HuH-7.5 (cell line): ENCODE measurements around the gene NOS3.
"Not testable (repeated sequence)": the region's sequence is repeated elsewhere in the genome, so short reads cannot be mapped to it uniquely, and the experiment has no call there.

Source experiments
- DNase-seq: peaks from one replicate; pipeline ENCODE4 v3.0.0; 2011; ENCODE audit warnings: low spot score

NOS3 gene

GRCh38 chr7:151000897-151001495, 10.2 kb downstream of the NOS3 start:
- no peak for DNase-seq

- no peak for DNase-seq
These were observed 10.7 kb downstream of the NOS3 start for GRCh38 chr7:151001546-151001945.

DNA sequence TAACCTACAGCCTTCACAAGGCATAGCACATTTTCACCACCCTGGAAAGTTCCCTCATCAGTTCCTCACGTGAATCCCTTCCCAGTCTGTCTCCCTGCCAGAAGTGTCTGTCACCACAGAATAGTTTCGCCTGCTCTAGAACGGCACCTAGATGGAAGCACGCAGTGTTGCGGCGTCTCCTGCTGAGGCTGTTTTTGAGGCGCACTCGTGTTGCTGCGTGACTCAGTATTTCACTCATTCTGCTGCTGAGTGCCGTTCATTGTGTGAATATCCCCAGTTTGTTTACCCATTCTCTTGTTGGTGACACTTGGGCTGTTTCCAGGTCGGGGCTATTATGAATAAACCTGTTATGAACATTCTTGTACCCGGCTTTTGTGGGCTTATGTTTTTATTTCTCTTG, 12.8 kb downstream of the NOS3 start:
- DNase-seq: no peak

DNA sequence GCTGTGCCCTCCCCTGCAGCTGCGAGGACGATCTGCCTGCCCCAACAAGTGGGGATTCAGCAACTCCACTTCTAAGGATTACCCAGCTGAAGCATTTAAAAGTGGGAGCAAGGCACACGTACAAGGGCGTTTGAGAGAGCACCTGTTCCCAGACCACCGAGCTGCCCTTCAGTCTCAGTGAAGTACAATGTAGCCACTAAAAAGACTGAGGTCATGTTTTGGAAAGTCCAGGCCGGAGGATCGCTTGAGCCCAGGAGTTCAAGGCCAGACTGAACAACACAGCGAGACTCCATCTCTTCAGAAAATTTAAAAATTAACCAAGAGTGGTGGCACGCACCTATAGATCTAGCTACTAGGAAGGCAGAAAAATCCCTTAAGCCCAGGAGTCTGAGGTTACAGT, 14.7 kb downstream of the NOS3 start:
- DNase-seq: no peak

DNA sequence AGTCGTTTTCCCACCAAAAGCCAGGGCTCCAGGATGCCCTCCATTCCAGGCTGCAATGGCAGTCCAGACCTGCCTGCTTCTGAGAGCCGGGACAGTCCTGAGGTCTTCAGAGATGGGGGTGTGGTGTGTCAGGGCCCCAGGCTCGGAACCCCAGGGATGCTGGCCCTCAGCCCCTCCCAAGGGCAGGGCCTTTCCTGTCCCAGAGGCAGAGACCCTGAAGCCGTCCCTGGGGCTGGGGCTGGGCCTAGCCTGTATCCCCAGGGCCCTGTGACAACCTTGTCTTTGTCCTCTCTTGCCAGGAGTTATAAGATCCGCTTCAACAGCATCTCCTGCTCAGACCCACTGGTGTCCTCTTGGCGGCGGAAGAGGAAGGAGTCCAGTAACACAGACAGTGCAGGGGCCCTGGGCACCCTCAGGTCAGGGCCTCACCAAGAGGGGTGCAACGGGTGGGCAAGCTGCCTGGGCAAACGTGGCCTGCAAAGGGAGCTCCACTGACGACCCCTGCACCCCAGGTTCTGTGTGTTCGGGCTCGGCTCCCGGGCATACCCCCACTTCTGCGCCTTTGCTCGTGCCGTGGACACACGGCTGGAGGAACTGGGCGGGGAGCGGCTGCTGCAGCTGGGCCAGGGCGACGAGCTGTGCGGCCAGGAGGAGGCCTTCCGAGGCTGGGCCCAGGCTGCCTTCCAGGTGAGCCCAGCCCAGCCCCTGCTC, 15.9 kb downstream of the NOS3 start:
- no peak for DNase-seq

- no peak for DNase-seq
These were observed 16.7 kb downstream of the NOS3 start for GRCh38 chr7:151007469-151007898.

DNA sequence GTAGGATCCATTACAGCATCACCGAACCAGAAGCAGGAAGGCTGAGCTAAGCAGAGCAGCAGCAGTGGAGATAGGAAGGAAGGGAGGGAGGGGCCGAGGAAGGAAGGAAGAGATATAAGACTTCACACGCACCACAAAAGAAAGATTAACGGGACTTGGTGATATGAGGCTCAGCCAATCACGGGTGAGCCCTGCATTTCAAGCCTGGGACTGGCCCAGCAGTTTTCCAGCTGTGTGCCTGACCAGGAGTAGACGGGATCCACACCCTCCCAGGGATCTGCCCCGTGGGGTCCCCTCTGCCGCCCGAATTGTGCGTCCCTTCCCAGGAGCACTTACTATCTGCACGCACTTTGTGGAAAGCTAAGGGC, 17.3 kb downstream of the NOS3 start:
- no peak for DNase-seq

DNA sequence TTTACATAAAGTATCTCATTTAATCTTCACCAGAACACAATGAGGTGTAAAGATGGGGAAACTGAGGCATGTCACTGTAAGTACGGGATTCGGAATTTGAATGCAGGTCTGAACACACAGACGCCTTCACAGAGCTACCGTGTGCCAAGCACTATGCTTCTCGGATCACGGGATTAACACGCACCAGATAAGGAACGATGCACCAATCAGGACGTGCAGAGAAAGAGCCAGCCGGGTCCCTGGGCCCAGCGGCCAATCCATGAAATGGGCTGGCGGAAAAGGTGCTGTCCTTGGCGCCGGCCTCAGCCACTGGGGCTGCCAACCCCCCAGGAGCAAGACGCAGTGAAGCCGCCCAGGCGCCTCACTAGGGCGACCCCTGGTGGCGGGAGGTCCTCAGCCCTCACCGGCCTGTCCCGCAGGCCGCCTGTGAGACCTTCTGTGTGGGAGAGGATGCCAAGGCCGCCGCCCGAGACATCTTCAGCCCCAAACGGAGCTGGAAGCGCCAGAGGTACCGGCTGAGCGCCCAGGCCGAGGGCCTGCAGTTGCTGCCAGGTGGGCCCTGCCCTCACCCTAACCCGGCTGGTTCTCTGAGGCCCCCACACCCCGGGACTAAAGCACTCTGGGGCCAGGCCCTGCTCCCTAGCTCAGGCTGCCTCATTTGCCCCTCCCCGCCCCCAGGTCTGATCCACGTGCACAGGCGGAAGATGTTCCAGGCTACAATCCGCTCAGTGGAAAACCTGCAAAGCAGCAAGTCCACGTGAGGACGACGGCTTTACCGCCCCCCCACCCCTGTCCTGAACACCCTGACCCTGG, 17.9 kb downstream of the NOS3 start:
- DNase-seq: peak; percentile 92

- DNase-seq: no peak
These were observed 18.7 kb downstream of the NOS3 start for GRCh38 chr7:151009327-151010036.

DNA sequence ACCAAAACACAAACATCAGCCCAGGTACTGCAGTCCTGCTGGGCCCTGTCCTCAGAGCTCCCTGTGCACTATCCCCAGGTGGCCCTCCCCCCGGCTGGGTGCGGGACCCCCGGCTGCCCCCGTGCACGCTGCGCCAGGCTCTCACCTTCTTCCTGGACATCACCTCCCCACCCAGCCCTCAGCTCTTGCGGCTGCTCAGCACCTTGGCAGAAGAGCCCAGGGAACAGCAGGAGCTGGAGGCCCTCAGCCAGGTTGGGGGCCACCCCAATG, 19.2 kb downstream of the NOS3 start:
- no peak for DNase-seq

GRCh38 chr7:151010307-151011096, 19.7 kb downstream of the NOS3 start:
- no peak for DNase-seq

DNA sequence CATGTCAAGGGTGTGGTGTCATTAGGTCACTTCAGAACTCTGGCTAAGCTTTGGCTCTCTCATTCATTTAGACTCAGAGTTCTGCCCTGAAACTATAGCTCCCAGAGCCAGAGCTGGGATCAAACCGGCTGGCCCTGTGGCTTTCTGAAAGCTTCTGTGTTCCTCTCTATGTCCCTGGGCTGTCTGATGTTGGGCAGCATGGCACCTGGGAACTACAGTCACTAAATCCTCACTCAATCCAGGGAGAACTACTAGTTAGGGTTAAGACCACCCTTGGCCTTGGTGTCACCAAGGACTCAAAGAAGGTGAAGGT, 20.2 kb downstream of the NOS3 start:
- DNase-seq: no peak

DNA sequence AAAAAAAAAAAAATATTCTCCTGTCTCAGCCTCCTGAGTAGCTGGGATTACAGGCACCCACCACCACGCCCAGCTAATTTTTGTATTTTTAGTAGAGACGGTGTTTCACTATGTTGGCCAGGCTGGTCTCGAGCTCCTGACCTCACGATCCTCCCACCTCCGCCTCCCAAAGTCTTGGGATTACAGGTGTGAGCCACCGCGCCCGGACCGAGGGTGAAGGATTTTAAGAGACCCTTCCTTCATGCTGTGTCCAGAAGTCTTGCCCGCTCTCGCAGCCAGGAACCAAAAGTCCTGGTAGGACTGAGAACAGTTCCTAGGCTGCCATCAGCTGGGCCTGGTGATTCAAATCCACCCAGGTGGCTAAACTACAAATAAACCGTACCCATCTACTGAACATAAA, 20.8 kb downstream of the NOS3 start:
- not testable (repeated sequence) for DNase-seq

DNA sequence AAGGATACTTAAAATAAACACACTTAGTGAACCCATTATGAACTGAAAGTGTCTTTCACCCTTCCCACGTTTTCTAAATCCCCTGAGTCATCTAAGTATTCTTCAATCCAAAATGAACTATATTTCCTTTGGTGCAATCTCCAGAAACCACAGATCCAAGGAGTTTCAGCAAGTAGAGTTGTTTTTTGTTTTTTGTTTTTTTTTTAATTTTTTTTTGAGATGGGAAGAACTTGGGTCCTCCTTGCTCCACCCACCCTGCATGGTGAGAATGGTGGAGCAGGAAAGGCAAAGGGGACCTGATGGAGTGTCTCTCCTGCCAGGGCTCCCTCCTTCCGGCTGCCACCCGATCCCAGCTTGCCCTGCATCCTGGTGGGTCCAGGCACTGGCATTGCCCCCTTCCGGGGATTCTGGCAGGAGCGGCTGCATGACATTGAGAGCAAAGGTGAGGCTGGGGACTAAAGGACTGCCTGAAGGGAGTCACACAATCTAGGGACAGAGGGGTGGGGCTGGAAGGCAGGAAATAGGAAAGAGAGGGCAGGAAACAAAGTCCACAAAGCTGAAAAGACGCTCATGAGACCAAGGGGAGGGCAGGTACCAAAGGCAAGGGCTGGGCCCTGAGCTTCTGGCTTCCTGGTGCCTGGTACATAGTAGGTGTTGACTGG, 21.3 kb downstream of the NOS3 start:
- peak; percentile 57 for DNase-seq

- peak; percentile 94 for DNase-seq
These were observed 22.1 kb downstream of the NOS3 start for GRCh38 chr7:151012911-151013347.

GRCh38 chr7:151013356-151013732, 22.5 kb downstream of the NOS3 start:
- DNase-seq: no peak

- peak; percentile 94 for DNase-seq
These were observed 23.1 kb downstream of the NOS3 start for GRCh38 chr7:151013733-151014497.

DNA sequence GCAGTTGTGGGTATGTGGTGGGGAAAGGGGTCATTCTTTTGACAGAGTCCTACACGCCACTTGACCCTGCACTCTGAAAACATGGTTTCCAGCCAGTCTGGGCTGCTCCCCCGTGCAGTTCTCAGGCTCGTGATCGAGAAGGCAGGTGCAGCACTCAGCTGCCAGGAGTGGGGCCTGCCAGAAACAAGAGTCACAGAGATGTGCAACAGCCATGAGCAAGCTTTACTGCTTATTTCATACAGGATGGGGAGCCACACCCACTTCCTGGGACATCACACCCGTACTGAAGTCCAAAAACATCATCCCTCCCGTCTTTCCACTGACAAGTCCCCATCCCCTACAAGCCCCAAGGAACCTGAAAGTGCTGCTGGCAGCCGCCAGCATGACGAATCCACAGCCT, 24.1 kb downstream of the NOS3 start:
- no peak for DNase-seq

DNA sequence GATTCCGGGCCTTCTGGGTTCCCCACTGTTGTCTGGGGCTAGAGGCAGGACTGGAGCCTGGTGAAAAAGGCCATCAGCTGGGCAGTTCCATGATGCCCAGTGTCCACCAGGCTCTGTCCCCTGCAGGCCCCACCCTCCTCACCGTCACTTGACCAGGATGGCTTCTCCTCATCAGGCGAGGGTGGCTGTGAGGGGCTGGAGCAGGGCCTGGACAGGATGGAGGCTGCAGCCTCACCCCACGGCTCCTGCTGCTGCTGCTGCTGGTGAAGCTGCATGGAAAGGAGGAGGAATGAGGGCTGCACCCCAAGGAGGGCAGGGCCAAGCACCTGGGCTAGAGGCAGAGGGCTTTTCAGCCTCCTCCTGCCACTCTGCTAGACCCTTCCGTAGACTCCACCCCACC, 25.1 kb downstream of the NOS3 start:
- no peak for DNase-seq

- no peak for DNase-seq
These were observed 25.7 kb downstream of the NOS3 start for GRCh38 chr7:151016505-151016904.

DNA sequence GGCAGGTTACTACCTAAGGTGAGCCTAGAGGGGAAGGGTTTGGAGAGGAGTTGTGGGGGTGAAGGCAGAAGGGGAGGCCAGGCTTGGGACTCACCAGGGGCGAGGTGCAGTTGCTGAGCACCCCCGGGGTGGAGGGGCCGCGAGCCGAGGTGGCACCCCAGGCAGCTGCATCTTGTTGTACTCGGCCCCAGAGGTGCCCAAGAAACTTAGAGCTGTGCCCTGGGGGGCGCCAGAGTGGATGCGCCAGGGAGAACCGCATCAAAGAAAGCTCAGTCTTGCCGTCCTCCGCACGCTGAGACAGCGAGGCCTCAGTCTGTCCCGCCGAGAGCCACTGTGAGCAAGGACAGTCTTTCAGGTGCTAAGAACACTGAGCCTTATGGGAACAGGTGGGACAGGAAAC, 26.1 kb downstream of the NOS3 start:
- DNase-seq: no peak
